UCSD-AML1 (cell line): ENCODE results near the gene MAPRE3.

ENCODE experiments used
- DNase-seq: peaks from one replicate; lab custom pipeline; 2025; ENCODE audit not compliant: unreplicated experiment; lab: John Stamatoyannopoulos, UW

The MAPRE3 gene

GRCh38 chr2:26948800-26949199, 21.6 kb upstream of the MAPRE3 start:
- DNase-seq: no peak

GRCh38 chr2:26950246-26950645, 20.2 kb upstream of the MAPRE3 start:
- no peak for DNase-seq

- no peak for DNase-seq
Observed at GRCh38 chr2:26951236-26951635, 19.2 kb upstream of the MAPRE3 start.

- no peak for DNase-seq
Observed at GRCh38 chr2:26952374-26952773, 18.1 kb upstream of the MAPRE3 start.

GRCh38 chr2:26954135-26954534, 16.3 kb upstream of the MAPRE3 start:
- DNase-seq: no peak

- no peak for DNase-seq
Observed at GRCh38 chr2:26957041-26957440, 13.4 kb upstream of the MAPRE3 start.

GRCh38 chr2:26957534-26957933, 12.9 kb upstream of the MAPRE3 start:
- no peak for DNase-seq

- no peak for DNase-seq
Observed at GRCh38 chr2:26959331-26959730, 11.1 kb upstream of the MAPRE3 start.

GRCh38 chr2:26964446-26965130, 5.8 kb upstream of the MAPRE3 start:
- DNase-seq: no peak

- no peak for DNase-seq
Observed at GRCh38 chr2:26968001-26968400, 2.4 kb upstream of the MAPRE3 start.

GRCh38 chr2:26969077-26969844, 1.2 kb upstream of the MAPRE3 start:
- no peak for DNase-seq

GRCh38 chr2:26970928-26971627, 641 bp downstream of the MAPRE3 start:
- no peak for DNase-seq

- DNase-seq: no peak
Observed at GRCh38 chr2:26971911-26972786, 1.7 kb downstream of the MAPRE3 start.

- DNase-seq: no peak
Observed at GRCh38 chr2:26974352-26974751, 3.9 kb downstream of the MAPRE3 start.

GRCh38 chr2:26975102-26975501, 4.7 kb downstream of the MAPRE3 start:
- no peak for DNase-seq

GRCh38 chr2:26975656-26976055, 5.2 kb downstream of the MAPRE3 start:
- DNase-seq: no peak

- DNase-seq: no peak
Observed at GRCh38 chr2:26976237-26976636, 5.8 kb downstream of the MAPRE3 start.

GRCh38 chr2:26977012-26977411, 6.6 kb downstream of the MAPRE3 start:
- DNase-seq: no peak

GRCh38 chr2:26978061-26978596, 7.7 kb downstream of the MAPRE3 start:
- no peak for DNase-seq

GRCh38 chr2:26979741-26980140, 9.3 kb downstream of the MAPRE3 start:
- no peak for DNase-seq

- DNase-seq: no peak
Observed at GRCh38 chr2:26980971-26981370, 10.5 kb downstream of the MAPRE3 start.
